ENCODE results near the gene JMJD1C. TPM values are rescaled to one million over a fixed set of nuclear protein-coding genes. Genes with fewer than 3 reads are reported as not detected.

JMJD1C gene
- total RNA-seq = 21.3 and 41.2 TPM in 2 replicates

GRCh38 chr10:63465293-63466143 is at the start of gene JMJD1C:
JMJD1C (minus strand) TSS chr10:63465977; CDS start chr10:63465662, 315 bp downstream.

GRCh38 chr10:63133056-63133820 is 332.5 kb downstream of the JMJD1C start, which contains the start of gene NRBF2:
NRBF2 (plus strand) TSS chr10:63133328; CDS start chr10:63133471, 143 bp downstream.

Other genes starting within 250 kb of the JMJD1C start
- gene REEP3, start 55.4 kb upstream of the JMJD1C start, total RNA-seq = 53.8 and 72.0 TPM in 2 replicates